Spleen (tissue), 11 donors: ENCODE results near the gene ICAM5. TPM values are rescaled to one million over a fixed set of nuclear protein-coding genes. Genes with fewer than 3 reads are reported as not detected.

Source experiments
- DNase-seq: peaks from one replicate; pipeline ENCODE4 v3.0.0-alpha.2; 2020
- H3K27ac ChIP-seq, 8 donors: fragments of 200-600 bp; sonication (generic) in 7 of 8; 1 replicate in 4 of 8; 2 replicates in 4 of 8; pipeline versions ENCODE4 v1.5.0 to v1.8.0; 2016 to 2021; ENCODE audit warnings: inconsistent platforms in 4 of 8, mild to moderate bottlenecking in 4 of 8, moderate library complexity in 1 of 8
- H3K27me3 ChIP-seq, 7 donors: fragments of 200-600 bp; sonication (generic) in 6 of 7; replicated peaks in 1 of 7; 1 replicate in 4 of 7; 2 replicates in 3 of 7; pipeline versions ENCODE4 v1.5.0 to v1.8.0; 2016 to 2021; ENCODE audit warnings: inconsistent platforms in 3 of 7, mild to moderate bottlenecking in 1 of 7
- H3K36me3 ChIP-seq, 6 donors: fragments of 200-600 bp; sonication (generic) in 5 of 6; 1 replicate in 4 of 6; 2 replicates in 2 of 6; pipeline versions ENCODE4 v1.5.0 to v1.8.0; 2016 to 2021; ENCODE audit warnings: inconsistent platforms in 2 of 6
- H3K4me1 ChIP-seq, 6 donors: fragments of 200-600 bp; sonication (generic) in 5 of 6; 1 replicate in 3 of 6; 2 replicates in 3 of 6; pipeline versions ENCODE4 v1.5.0 to v1.8.0; 2016 to 2021; ENCODE audit warnings: inconsistent platforms in 3 of 6
- H3K4me3 ChIP-seq, 8 donors: fragments of 200-600 bp; sonication (generic) in 7 of 8; 1 replicate in 4 of 8; 2 replicates in 4 of 8; pipeline versions ENCODE4 v1.5.0 to v1.8.0; 2016 to 2021; ENCODE audit warnings: inconsistent platforms in 4 of 8, mild to moderate bottlenecking in 4 of 8, moderate library complexity in 2 of 8
- H3K9me3 ChIP-seq, 8 donors: fragments of 200-600 bp; sonication (generic) in 7 of 8; 1 replicate in 4 of 8; 2 replicates in 4 of 8; pipeline versions ENCODE4 v1.5.0 to v1.8.0; 2016 to 2021; ENCODE audit warnings: inconsistent platforms in 4 of 8
- POLR2A ChIP-seq, 3 donors: fragments of 450-650 bp; IDR thresholded peaks; one replicate each; pipeline ENCODE4 v1.5.1; 2017; ENCODE audit warnings: antibody characterized with exemption in 3 of 3, mild to moderate bottlenecking in 1 of 3
- POLR2AphosphoS5 ChIP-seq, 3 donors: sonication (generic); formaldehyde crosslinking; IDR thresholded peaks; one replicate each; pipeline ENCODE4 v1.5.1; 2017; ENCODE audit warnings: antibody characterized with exemption in 3 of 3
- WGBS, 5 donors: extraction: QIAGEN DNeasy Blood & Tissue Kit in 3 of 5; methylation state at CpG; one replicate each; pipeline versions ENCODE4 v1.1.5 to v1.1.7; 2013 to 2018; 5-methylcytosine and 5-hydroxymethylcytosine counted together
- intact Hi-C: fragments of 100-400 bp; cut with DNase I; formaldehyde crosslinking; loops from one replicate; pipeline ENCODE4 v1.15.0; 2023; ENCODE audit warnings: low total_unique reads
- polyA plus RNA-seq, 3 donors: library from polyadenylated mRNA; stranded (reverse); fragments of 200-250 nt; gene quantifications; one replicate each; pipeline ENCODE4 v1.2.1, GENCODE V29; 2013
- small RNA-seq, 4 donors: library from RNA; depleted of rRNA; stranded (forward); fragments of <200 nt; gene quantifications; one replicate each; pipeline ENCODE3, GENCODE V24; 2016
- total RNA-seq, 7 donors: library from RNA; depleted of rRNA in 3 of 7; stranded (reverse); fragments of >200 nt in 3 of 7; fragmentation: NEBNext Ultra II Directional in 4 of 7; extraction: Animal tissue kit (Norgen Biotek cat#: 25700) in 4 of 7; gene quantifications; one replicate each; pipeline versions ENCODE4 v1.1.0 to v1.2.1, GENCODE V29; 2016 to 2021
- TF ChIP-seq, protein P1 (sequence below), 11 experiments: fragments of 200-600 bp in 7 of 11; fragments of 450-650 bp in 4 of 11; sonication (generic) in 4 of 11; IDR thresholded peaks in 8 of 11; conservative IDR thresholded peaks in 3 of 11; 1 replicate in 7 of 11; 2 replicates in 4 of 11; pipeline versions ENCODE4 v1.4.0 to v1.8.0; 2016 to 2021; ENCODE audit warnings: antibody characterized with exemption in 11 of 11, inconsistent platforms in 4 of 11, mild to moderate bottlenecking in 1 of 11
- donor health status: healthy with polysubstance abuse.
- donor health status: DM: no; HTN: no; CAD: no; lungs with moderate emphysema.
- donor health status: DM: no; HTN: no; CAD: no.
- donor health status: Bipolar disorder and iron deficiency.
- donor health status: healthy.
- donor health status: DM: no; HTN: no; CAD: no.
- donor health status: DM: yes; HTN: yes; CAD: no.

The ICAM5 gene
- total and polyA plus RNA-seq, 10 donors = 0.07 to 1.4 (median 0.69) TPM

DNA sequence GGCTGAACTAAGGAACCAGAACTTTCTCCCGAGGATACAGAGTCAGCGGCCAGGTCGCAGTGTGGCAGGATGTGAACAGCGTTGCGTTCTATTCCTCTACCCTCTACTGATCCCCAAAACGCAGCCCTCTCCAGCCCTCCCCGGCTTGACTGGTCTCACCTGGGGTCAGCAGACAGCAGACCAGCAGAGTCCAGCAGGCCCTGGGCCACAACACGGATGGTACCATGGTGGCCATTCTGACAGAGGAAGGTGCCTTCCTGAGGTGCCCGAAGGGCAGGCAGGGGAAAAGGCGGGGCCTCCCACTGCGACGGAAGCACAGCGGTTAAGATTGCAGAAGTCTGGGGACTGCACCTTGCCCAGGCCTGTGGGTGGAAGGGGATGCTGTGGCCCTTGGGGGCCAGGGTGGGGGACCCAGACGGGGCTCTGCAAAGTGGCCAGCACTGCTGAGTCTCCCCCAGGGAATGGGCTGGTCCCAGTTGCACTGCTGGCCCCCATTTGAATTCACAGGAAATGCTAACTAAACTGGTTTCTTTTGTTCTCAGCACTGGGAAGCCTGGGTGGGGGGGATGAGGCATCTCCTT lies 49.7 kb downstream of the ICAM5 start, which contains the start of gene ICAM3:
Gene ICAM3 (minus strand): TSS at position 245 of the 581 bp plus-strand sequence. CDS start 10 bp downstream, at position 235.
- Histone ChIP-seq H3K36me3 (peaks cover 0 to 23% (median 13%) of the 10 kb centered on the region in 6 donors), H3K27me3 (no peaks in the 10 kb centered on the region), H3K4me3 (peak within 1 kb of the TSS; percentile 16 to 75 (median 47)), H3K27ac (peak within 1 kb of the TSS; percentile 71 to 94 (median 86)), H3K9me3 (no peaks in the 10 kb centered on the region), H3K4me1 (peaks cover 7 to 65% (median 36%) of the 10 kb centered on the region in 6 donors)
- intact Hi-C loops = loop anchor here (10.0 kb wide), 1 partner anchor 65 kb away; the partner anchor contains the start of gene ICAM1
- 9 to 25% (median 21%) methylated on average over 9 to 14 of the region's 14 CpGs for WGBS, 5 donors
- TF ChIP-seq POLR2A (IDR thresholded peaks at IDR 0.05) (no peak), POLR2AphosphoS5 (IDR thresholded peaks at IDR 0.05) (peak; percentile 79 to 83 (median 83))
- DNase-seq = peak; percentile 96

DNA sequence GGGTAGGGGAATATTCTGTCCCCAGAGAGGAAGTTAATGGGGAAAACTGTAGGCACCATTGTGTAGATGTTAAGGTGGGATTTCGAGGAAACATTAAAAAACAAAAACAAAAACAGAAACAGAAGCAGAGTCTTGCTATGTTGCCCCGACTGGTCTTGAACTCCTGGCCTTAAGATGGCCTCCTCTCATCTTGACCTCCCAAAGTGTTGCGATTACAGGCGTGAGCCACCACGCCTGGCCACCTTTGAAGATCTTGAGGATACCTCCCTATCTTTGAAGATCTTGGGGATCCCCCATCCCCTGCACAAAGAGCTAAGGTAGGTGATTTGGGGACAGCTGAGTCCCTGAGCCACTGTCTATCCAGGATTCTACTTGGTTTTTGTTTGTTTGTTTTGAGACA lies 50.2 kb downstream of the ICAM5 start:
- H3K36me3 ChIP-seq = peaks cover 0 to 18% (median 8%) of the 10 kb centered on the region in 6 donors
- 68 to 83% (median 82%) methylated on average over 5 of the region's 5 CpGs for WGBS, 5 donors
- no peaks in the 10 kb centered on the region for H3K9me3 ChIP-seq
- no peaks in the 10 kb centered on the region for H3K27me3 ChIP-seq
- no peak for DNase-seq
- H3K4me3 ChIP-seq = peak overlapping the region in 3 of 8 donors; percentile 48 to 75 (median 68)
- TF ChIP-seq POLR2AphosphoS5 (IDR thresholded peaks at IDR 0.05) (no peak), POLR2A (IDR thresholded peaks at IDR 0.05) (no peak)
- TF ChIP-seq, protein P1, sequence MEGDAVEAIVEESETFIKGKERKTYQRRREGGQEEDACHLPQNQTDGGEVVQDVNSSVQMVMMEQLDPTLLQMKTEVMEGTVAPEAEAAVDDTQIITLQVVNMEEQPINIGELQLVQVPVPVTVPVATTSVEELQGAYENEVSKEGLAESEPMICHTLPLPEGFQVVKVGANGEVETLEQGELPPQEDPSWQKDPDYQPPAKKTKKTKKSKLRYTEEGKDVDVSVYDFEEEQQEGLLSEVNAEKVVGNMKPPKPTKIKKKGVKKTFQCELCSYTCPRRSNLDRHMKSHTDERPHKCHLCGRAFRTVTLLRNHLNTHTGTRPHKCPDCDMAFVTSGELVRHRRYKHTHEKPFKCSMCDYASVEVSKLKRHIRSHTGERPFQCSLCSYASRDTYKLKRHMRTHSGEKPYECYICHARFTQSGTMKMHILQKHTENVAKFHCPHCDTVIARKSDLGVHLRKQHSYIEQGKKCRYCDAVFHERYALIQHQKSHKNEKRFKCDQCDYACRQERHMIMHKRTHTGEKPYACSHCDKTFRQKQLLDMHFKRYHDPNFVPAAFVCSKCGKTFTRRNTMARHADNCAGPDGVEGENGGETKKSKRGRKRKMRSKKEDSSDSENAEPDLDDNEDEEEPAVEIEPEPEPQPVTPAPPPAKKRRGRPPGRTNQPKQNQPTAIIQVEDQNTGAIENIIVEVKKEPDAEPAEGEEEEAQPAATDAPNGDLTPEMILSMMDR (IDR thresholded peaks at IDR 0.05 in 8 of 11, conservative IDR thresholded peaks at IDR 0.05 in 3 of 11) = no peak
- H3K4me1 ChIP-seq = peaks cover 7 to 60% (median 33%) of the 10 kb centered on the region in 6 donors
- intact Hi-C loops = loop anchor here (10.0 kb wide), 1 partner anchor 65 kb away; the partner anchor contains the start of gene ICAM1
- peak overlapping the region in 7 of 8 donors; percentile 80 to 94 (median 87) for H3K27ac ChIP-seq

DNA sequence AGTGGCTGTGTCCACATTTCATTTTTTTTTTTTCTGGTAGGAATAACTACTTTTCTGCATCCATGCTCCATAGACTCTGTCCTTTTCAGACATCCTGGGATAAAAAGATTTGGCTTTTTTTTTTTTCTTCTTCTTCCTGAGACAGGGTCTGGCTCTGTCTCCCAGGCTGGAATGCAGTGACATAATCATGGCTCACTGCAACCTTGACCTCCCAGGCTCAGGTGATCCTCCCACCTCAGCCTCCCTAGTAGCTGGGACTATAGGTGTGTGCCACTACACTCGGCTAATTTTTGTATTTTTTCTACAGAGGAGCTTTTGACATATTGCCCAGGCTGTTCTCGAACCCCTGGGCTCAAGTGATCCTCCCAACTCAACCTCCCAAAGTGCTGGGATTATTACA lies 53.7 kb downstream of the ICAM5 start:
- TF ChIP-seq, protein P1 (IDR thresholded peaks at IDR 0.05 in 8 of 11, conservative IDR thresholded peaks at IDR 0.05 in 3 of 11) = no peak
- TF ChIP-seq POLR2A (IDR thresholded peaks at IDR 0.05) = no peak
- no peak for TF ChIP-seq POLR2AphosphoS5 (IDR thresholded peaks at IDR 0.05)
- Histone ChIP-seq H3K9me3 (no peaks in the 10 kb centered on the region), H3K4me3 (no peak overlapping the region), H3K4me1 (peaks cover 7 to 48% (median 16%) of the 10 kb centered on the region in 6 donors), H3K27me3 (no peaks in the 10 kb centered on the region), H3K36me3 (no peaks in the 10 kb centered on the region), H3K27ac (no peak overlapping the region)
- intact Hi-C loops = no loop called here
- no peak for DNase-seq
- WGBS, 5 donors = 66 to 92% (median 87%) methylated on average over 2 of the region's 2 CpGs

DNA sequence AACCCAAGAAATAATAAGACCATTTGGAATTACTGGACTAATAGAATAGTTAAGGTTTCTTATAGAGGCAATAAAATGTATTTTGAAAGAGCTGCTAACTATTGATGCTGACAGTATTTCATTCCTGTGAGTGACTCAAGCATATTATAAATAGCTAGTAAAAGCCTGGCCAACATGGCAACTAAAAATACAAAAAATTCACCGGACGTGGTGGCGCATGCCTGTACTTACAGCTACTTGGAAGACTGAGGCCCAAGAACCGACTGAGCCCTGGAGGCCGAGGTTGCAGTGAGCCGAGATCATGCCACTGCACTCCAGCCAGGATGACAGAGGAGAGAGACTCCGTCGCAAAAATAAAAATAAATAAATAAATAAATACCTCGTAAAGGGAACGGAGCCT lies 55.0 kb downstream of the ICAM5 start:
- peak overlapping the region in 1 of 8 donors; percentile 92 for H3K27ac ChIP-seq
- WGBS, 5 donors = 87 to 95% (median 91%) methylated on average over 10 of the region's 10 CpGs

More for the DNA sequence above, 55.0 kb downstream of the ICAM5 start:
- Histone ChIP-seq H3K27me3 (no peaks in the 10 kb centered on the region), H3K9me3 (no peaks in the 10 kb centered on the region), H3K36me3 (peaks cover 0 to 8% (median 5%) of the 10 kb centered on the region in 6 donors), H3K4me1 (peaks cover 2 to 35% (median 5%) of the 10 kb centered on the region in 6 donors), H3K4me3 (no peak overlapping the region)
- TF ChIP-seq POLR2A (IDR thresholded peaks at IDR 0.05) = no peak
- no peak for TF ChIP-seq POLR2AphosphoS5 (IDR thresholded peaks at IDR 0.05)
- TF ChIP-seq, protein P1 (IDR thresholded peaks at IDR 0.05 in 8 of 11, conservative IDR thresholded peaks at IDR 0.05 in 3 of 11) = no peak
- intact Hi-C loops = no loop called here
- DNase-seq = no peak

Small RNA genes lying within 50 kb of the gene (small RNA-seq; reads per million reads assigned to genes)
- gene AC011511.1 = 0 reads per million in 4 donors
- 0 reads per million in 4 donors for gene AC011511.4

Other genes with a start within 250 kb of the ICAM5 start
- gene SHFL, start 203.6 kb upstream of the ICAM5 start, total RNA-seq = 10 to 100 TPM; 52.2 to 65.6 (median 57.8) TPM
- gene SHFL, start 203.6 kb upstream of the ICAM5 start, polyA plus RNA-seq = 10 to 100 TPM; 33.0 to 55.8 (median 42.6) TPM
- gene ANGPTL6, start 187.3 kb upstream of the ICAM5 start, total RNA-seq = 1 to 10 TPM; 1.4 to 4.8 (median 3.4) TPM
- 10 to 100 TPM; 10.6 to 18.4 (median 12.6) TPM for gene ANGPTL6, start 187.3 kb upstream of the ICAM5 start, polyA plus RNA-seq
- 10 to 100 TPM; 26.8 to 52.1 (median 40.9) TPM for gene PPAN, start 183.6 kb upstream of the ICAM5 start, total RNA-seq
- 10 to 100 TPM; 46.1 to 90.2 (median 60.3) TPM for gene PPAN, start 183.6 kb upstream of the ICAM5 start, polyA plus RNA-seq
- 10 to 100 TPM; 10.9 to 24.2 (median 18.2) TPM for gene P2RY11, start 178.3 kb upstream of the ICAM5 start, total RNA-seq
- 10 to 100 TPM in 2 of 3 donors, 1 to 10 TPM in 1; 7.9 to 18.2 (median 14.7) TPM for gene P2RY11, start 178.3 kb upstream of the ICAM5 start, polyA plus RNA-seq
- 100 to 1,000 TPM; 165 to 209 (median 194) TPM for gene EIF3G, start 170.1 kb upstream of the ICAM5 start, total RNA-seq
- 100 to 1,000 TPM; 200 to 262 (median 213) TPM for gene EIF3G, start 170.1 kb upstream of the ICAM5 start, polyA plus RNA-seq
- gene DNMT1, start 95.0 kb upstream of the ICAM5 start, total RNA-seq = 100 to 1,000 TPM in 2 of 7 donors, 10 to 100 TPM in 5; 66.9 to 131 (median 77.2) TPM
- gene DNMT1, start 95.0 kb upstream of the ICAM5 start, polyA plus RNA-seq = 10 to 100 TPM; 40.6 to 43.3 (median 41.1) TPM
- gene S1PR2, start 58.6 kb upstream of the ICAM5 start, total RNA-seq = 1 to 10 TPM; 1.6 to 6.1 (median 3.6) TPM
- 1 to 10 TPM; 1.4 to 3.0 (median 1.8) TPM for gene S1PR2, start 58.6 kb upstream of the ICAM5 start, polyA plus RNA-seq
- 10 to 100 TPM; 32.7 to 52.3 (median 37.2) TPM for gene MRPL4, start 37.7 kb upstream of the ICAM5 start, total RNA-seq
- 10 to 100 TPM; 31.5 to 60.5 (median 46.0) TPM for gene MRPL4, start 37.7 kb upstream of the ICAM5 start, polyA plus RNA-seq
- 100 to 1,000 TPM in 5 of 7 donors, 10 to 100 TPM in 2; 84.4 to 163 (median 116) TPM for gene ICAM1, start 18.8 kb upstream of the ICAM5 start, total RNA-seq
- gene ICAM1, start 18.8 kb upstream of the ICAM5 start, polyA plus RNA-seq = 10 to 100 TPM; 12.8 to 22.2 (median 15.1) TPM
- gene ICAM4, start 3.0 kb upstream of the ICAM5 start, total RNA-seq = 1 to 10 TPM; 1.2 to 3.7 (median 1.6) TPM
- under 1 TPM; 0.48 to 0.57 (median 0.49) TPM for gene ICAM4, start 3.0 kb upstream of the ICAM5 start, polyA plus RNA-seq
- 1 to 10 TPM; 2.7 to 7.0 (median 3.2) TPM for gene ZGLP1, start 19.9 kb downstream of the ICAM5 start, total RNA-seq
- 10 to 100 TPM; 11.6 to 24.1 (median 19.7) TPM for gene ZGLP1, start 19.9 kb downstream of the ICAM5 start, polyA plus RNA-seq
- gene FDX2, start 26.1 kb downstream of the ICAM5 start, total RNA-seq = 10 to 100 TPM in 6 of 7 donors, 1 to 10 TPM in 1; 9.1 to 28.1 (median 11.2) TPM
- 10 to 100 TPM; 16.1 to 27.9 (median 19.8) TPM for gene FDX2, start 26.1 kb downstream of the ICAM5 start, polyA plus RNA-seq
- gene RAVER1, start 43.6 kb downstream of the ICAM5 start, total RNA-seq = 10 to 100 TPM; 33.1 to 45.1 (median 40.3) TPM
- 10 to 100 TPM in 1 of 3 donors, 1 to 10 TPM in 2; 4.8 to 18.8 (median 5.8) TPM for gene RAVER1, start 43.6 kb downstream of the ICAM5 start, polyA plus RNA-seq
- gene ICAM3, start 49.7 kb downstream of the ICAM5 start, total RNA-seq = 100 to 1,000 TPM in 5 of 7 donors, 10 to 100 TPM in 2; 69.3 to 180 (median 107) TPM
- gene ICAM3, start 49.7 kb downstream of the ICAM5 start, polyA plus RNA-seq = 100 to 1,000 TPM; 111 to 119 (median 112) TPM
- gene TYK2, start 90.6 kb downstream of the ICAM5 start, total RNA-seq = 100 to 1,000 TPM; 208 to 299 (median 246) TPM
- gene TYK2, start 90.6 kb downstream of the ICAM5 start, polyA plus RNA-seq = 100 to 1,000 TPM; 159 to 422 (median 257) TPM
- 100 to 1,000 TPM; 131 to 186 (median 150) TPM for gene CDC37, start 113.6 kb downstream of the ICAM5 start, total RNA-seq
- gene CDC37, start 113.6 kb downstream of the ICAM5 start, polyA plus RNA-seq = 100 to 1,000 TPM; 142 to 387 (median 251) TPM
- 10 to 100 TPM; 12.0 to 17.3 (median 13.3) TPM for gene PDE4A, start 130.6 kb downstream of the ICAM5 start, total RNA-seq
- gene PDE4A, start 130.6 kb downstream of the ICAM5 start, polyA plus RNA-seq = 1 to 10 TPM; 2.1 to 4.4 (median 3.2) TPM
- gene KEAP1, start 213.4 kb downstream of the ICAM5 start, total RNA-seq = 10 to 100 TPM; 41.2 to 59.5 (median 46.3) TPM
- 10 to 100 TPM; 33.3 to 46.9 (median 34.2) TPM for gene KEAP1, start 213.4 kb downstream of the ICAM5 start, polyA plus RNA-seq
- 10 to 100 TPM in 3 of 7 donors, 1 to 10 TPM in 4; 4.0 to 21.2 (median 9.2) TPM for gene S1PR5, start 227.5 kb downstream of the ICAM5 start, total RNA-seq
- gene S1PR5, start 227.5 kb downstream of the ICAM5 start, polyA plus RNA-seq = 1 to 10 TPM in 2 of 3 donors, under 1 TPM in 1; 0.52 to 2.1 (median 1.2) TPM